GM12872 (cell line): ENCODE measurements around the gene PTPRE.

ENCODE experiments used
- CTCF ChIP-seq: IDR thresholded peaks from 3 replicates; pipeline ENCODE4 v1.5.1; 2011; ENCODE audit warnings: low read depth, mild to moderate bottlenecking, low read length, moderate library complexity; ENCODE audit not compliant: insufficient read depth

Gene PTPRE

DNA sequence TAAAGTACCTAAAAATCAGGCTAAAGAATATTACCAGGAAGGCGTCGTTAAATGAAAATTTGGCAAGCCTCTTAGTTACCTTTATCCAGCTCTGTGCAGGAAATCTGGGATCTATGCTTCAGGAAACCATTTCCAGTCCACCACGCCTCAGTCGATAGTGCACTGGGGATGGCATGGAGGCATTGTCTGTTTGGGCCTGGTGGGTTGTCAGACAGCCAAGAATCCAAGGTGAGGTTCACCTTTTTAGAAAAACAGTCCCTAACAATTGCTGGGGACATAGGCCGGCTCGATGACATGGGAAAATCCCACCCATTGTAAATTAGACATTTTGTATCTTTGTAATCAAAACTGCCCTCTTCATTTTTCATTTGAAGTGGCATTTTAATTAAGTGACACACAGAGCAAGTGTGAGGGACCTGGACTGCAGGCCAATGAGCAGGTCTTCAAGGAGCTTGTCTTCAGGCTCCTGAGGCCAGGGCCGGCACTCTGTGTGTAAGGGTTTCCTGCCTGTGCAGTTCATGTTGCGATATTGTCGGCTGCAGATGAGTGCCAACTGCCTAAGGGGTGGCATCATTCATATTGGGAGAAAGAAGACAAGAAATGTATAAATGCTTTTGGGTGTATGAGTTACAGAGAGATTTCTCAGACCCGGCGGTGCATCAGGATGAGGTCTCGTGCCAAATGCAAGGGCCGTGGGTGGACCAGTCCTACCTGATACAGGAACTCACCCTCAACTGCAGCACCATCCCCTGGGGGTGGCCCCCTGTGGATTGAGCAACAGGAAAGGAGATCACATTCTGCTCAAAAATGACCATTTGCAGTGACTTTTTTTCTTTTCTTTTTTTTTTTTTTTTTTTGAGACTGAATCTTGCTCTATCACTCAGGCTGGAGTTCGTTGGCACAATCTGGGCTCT lies 80.8 kb downstream of the PTPRE start:
- no peak for TF ChIP-seq CTCF

DNA sequence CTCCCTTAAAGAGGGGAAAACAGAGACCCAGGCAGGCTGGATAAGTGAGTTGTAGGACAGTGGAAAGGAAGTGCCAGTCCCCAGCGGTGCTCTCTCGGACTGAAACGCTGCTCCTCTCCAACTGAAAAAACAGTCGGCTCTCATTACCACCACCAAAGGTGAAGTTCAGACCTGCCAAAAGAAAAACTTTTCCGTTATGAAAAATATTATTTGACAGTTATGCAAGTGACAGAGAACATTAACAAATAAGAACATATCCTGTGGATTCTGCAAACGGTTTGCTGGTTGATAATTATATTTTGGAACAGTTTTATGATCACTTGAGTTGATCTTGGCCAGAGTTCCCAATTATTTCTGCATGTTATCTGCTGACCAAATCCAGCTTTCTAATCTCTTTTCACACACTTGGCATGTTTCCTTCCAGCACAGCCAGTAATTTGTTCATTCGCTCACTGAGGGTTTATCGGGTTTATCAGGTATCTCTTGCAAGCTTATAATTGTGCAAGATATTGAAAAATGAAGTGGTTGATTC lies 82.6 kb downstream of the PTPRE start:
- TF ChIP-seq CTCF: no peak

DNA sequence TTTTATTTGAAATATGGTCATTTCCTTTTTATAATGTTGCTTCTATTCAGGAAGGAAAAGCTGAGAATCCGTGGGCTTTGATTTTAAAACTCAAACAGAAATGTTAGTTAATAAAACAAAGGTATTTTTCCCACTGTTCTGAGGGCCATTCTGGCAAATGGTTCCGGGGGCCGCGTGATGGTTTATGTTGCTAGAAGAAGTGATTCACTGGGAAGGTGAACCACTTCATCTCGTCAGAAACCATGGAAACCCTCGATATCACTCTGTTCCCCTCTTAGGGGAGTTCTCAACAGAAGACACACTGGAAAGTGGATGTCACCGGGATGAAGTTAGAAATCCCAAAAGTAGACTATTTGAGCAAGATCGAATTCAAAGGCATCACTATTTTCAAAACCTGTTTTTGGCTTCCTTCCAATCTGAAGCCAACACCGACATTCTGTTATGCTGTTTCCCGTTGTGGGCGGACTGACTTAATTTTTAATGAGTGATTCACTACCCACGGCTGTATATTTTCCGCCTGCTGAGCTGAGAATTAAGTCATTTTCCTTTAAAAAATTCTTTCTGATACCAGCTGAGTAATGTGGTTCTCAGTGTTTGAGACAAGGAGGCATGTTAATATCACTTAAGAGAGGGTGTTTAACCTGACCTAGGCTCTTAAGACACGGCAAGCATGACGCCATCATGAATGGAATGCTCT lies 84.1 kb downstream of the PTPRE start:
- TF ChIP-seq CTCF: no peak

- TF ChIP-seq CTCF: no peak
Observed at GRCh38 chr10:127991543-127992255, 84.8 kb downstream of the PTPRE start.

DNA sequence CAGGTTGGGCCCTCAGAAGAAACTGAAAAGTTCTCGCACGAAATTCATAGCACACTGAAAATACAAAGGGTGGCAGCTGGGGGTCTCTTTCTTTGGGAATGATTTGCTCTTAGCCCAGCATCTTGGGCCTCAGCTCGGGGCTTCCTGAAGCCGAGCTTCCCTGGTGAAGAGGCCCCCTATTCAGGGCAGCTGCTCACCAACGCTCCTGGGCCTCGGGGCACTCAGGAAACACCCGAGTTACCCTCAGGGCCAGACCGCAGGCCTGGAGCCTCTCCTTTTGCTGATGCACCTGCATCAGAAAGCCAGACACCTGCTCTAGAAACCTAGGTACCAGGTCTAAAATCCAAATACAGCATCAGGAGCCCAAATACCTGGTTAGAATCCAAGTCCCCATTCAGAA lies 85.5 kb downstream of the PTPRE start:
- TF ChIP-seq CTCF: no peak

- TF ChIP-seq CTCF: no peak
Observed at GRCh38 chr10:127993056-127993690, 86.3 kb downstream of the PTPRE start.
